ENCODE results near the gene ARHGEF3.
"Not testable (repeated sequence)": the region's sequence is repeated elsewhere in the genome, so short reads cannot be mapped to it uniquely, and the experiment has no call there.

- not testable (repeated sequence) for TF ChIP-seq CTCF (IDR thresholded peaks at IDR 0.05); TEAD4 (CRISPR knock-in tag; IDR thresholded peaks at IDR 0.05); ATF2 (CRISPR knock-in tag; IDR thresholded peaks at IDR 0.05; ENCODE audit: borderline replicate concordance, low read depth); NR3C1 (CRISPR knock-in tag; conservative IDR thresholded peaks at IDR 0.05; ENCODE audit: low read depth); NFE2L1 (CRISPR knock-in tag; IDR thresholded peaks at IDR 0.05); NFYB (CRISPR knock-in tag; conservative IDR thresholded peaks at IDR 0.05; ENCODE audit: low read depth); CREB1 (CRISPR knock-in tag; IDR thresholded peaks at IDR 0.05); USF1 (CRISPR knock-in tag; IDR thresholded peaks at IDR 0.05); AFF4 (CRISPR knock-in tag; IDR thresholded peaks at IDR 0.05; ENCODE audit: borderline replicate concordance); TP53 (CRISPR knock-in tag; IDR thresholded peaks at IDR 0.05)
- TF ChIP-seq, protein P1, sequence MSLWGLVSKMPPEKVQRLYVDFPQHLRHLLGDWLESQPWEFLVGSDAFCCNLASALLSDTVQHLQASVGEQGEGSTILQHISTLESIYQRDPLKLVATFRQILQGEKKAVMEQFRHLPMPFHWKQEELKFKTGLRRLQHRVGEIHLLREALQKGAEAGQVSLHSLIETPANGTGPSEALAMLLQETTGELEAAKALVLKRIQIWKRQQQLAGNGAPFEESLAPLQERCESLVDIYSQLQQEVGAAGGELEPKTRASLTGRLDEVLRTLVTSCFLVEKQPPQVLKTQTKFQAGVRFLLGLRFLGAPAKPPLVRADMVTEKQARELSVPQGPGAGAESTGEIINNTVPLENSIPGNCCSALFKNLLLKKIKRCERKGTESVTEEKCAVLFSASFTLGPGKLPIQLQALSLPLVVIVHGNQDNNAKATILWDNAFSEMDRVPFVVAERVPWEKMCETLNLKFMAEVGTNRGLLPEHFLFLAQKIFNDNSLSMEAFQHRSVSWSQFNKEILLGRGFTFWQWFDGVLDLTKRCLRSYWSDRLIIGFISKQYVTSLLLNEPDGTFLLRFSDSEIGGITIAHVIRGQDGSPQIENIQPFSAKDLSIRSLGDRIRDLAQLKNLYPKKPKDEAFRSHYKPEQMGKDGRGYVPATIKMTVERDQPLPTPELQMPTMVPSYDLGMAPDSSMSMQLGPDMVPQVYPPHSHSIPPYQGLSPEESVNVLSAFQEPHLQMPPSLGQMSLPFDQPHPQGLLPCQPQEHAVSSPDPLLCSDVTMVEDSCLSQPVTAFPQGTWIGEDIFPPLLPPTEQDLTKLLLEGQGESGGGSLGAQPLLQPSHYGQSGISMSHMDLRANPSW (CRISPR knock-in tag; conservative IDR thresholded peaks at IDR 0.05; ENCODE audit: low read depth), result not testable (repeated sequence)
- TF ChIP-seq, protein P2, sequence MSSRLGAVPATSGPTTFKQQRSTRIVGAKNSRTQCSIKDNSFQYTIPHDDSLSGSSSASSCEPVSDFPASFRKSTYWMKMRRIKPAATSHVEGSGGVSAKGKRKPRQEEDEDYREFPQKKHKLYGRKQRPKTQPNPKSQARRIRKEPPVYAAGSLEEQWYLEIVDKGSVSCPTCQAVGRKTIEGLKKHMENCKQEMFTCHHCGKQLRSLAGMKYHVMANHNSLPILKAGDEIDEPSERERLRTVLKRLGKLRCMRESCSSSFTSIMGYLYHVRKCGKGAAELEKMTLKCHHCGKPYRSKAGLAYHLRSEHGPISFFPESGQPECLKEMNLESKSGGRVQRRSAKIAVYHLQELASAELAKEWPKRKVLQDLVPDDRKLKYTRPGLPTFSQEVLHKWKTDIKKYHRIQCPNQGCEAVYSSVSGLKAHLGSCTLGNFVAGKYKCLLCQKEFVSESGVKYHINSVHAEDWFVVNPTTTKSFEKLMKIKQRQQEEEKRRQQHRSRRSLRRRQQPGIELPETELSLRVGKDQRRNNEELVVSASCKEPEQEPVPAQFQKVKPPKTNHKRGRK (CRISPR knock-in tag; IDR thresholded peaks at IDR 0.05; ENCODE audit: borderline replicate concordance), result not testable (repeated sequence)
These were observed 43.7 kb downstream of the ARHGEF3 start for GRCh38 chr3:56758042-56758441.

Measured in WTC11 (cell line).